HEK293 (cell line): ENCODE measurements around the gene PARK7.
A peak's percentile ranks its signal among the peaks of the same experiment; 100 is the strongest.

Source experiments
- AEBP2 ChIP-seq: fragments of 450-650 bp; formaldehyde crosslinking; IDR thresholded peaks from 2 replicates; pipeline ENCODE4 v1.5.1; 2016; ENCODE audit warnings: missing biosample characterization, missing genetic modification characterization, borderline replicate concordance
- ATF2 ChIP-seq: fragments of 450-650 bp; formaldehyde crosslinking; IDR thresholded peaks from 2 replicates; pipeline ENCODE4 v1.5.1; 2016; ENCODE audit warnings: missing biosample characterization, missing genetic modification characterization, low read depth
- BCL6B ChIP-seq: fragments of 450-650 bp; formaldehyde crosslinking; IDR thresholded peaks from 2 replicates; pipeline ENCODE4 v1.5.1; 2017; ENCODE audit warnings: missing biosample characterization, missing genetic modification characterization
- EGR2 ChIP-seq: fragments of 450-650 bp; formaldehyde crosslinking; IDR thresholded peaks from 2 replicates; pipeline ENCODE4 v1.5.1; 2016; ENCODE audit warnings: low read depth, missing biosample characterization, missing genetic modification characterization
- ELK4 ChIP-seq: IDR thresholded peaks from 2 replicates; pipeline ENCODE4 v1.6.1; 2011; ENCODE audit warnings: mild to moderate bottlenecking, low read depth, low read length, borderline replicate concordance
- GLI2 ChIP-seq: fragments of 450-650 bp; formaldehyde crosslinking; IDR thresholded peaks from 2 replicates; pipeline ENCODE4; 2017; ENCODE audit warnings: missing biosample characterization, missing genetic modification characterization, low read depth, borderline replicate concordance
- MEIS1 ChIP-seq: sonication (generic); formaldehyde crosslinking; IDR thresholded peaks from 2 replicates; pipeline ENCODE4 v1.8.1; 2022; ENCODE audit warnings: missing genetic modification reagents, mild to moderate bottlenecking, borderline replicate concordance
- PRDM1 ChIP-seq: fragments of 450-650 bp; formaldehyde crosslinking; IDR thresholded peaks from 2 replicates; pipeline ENCODE4; 2016; ENCODE audit warnings: missing biosample characterization, missing genetic modification characterization
- ZBTB17 ChIP-seq: fragments of 450-650 bp; formaldehyde crosslinking; IDR thresholded peaks from 2 replicates; pipeline ENCODE4 v1.5.1; 2016; ENCODE audit warnings: missing biosample characterization, missing genetic modification characterization
- ZEB2 ChIP-seq: fragments of 450-650 bp; formaldehyde crosslinking; IDR thresholded peaks from 2 replicates; pipeline ENCODE4 v1.5.1; 2016; ENCODE audit warnings: missing biosample characterization, missing genetic modification characterization
- ZFP37 ChIP-seq: fragments of 450-650 bp; formaldehyde crosslinking; IDR thresholded peaks from 2 replicates; pipeline ENCODE4 v1.5.1; 2016; ENCODE audit warnings: missing biosample characterization, missing genetic modification characterization
- ZNF133 ChIP-seq: fragments of 450-650 bp; formaldehyde crosslinking; IDR thresholded peaks from 2 replicates; pipeline ENCODE4 v1.5.1; 2016; ENCODE audit warnings: missing biosample characterization, missing genetic modification characterization
- ZNF184 ChIP-seq: fragments of 450-650 bp; IDR thresholded peaks from 2 replicates; pipeline ENCODE4 v1.5.1; 2018; ENCODE audit warnings: missing biosample characterization, mild to moderate bottlenecking, missing genetic modification characterization
- ZNF221 ChIP-seq: fragments of 450-650 bp; formaldehyde crosslinking; IDR thresholded peaks from 2 replicates; pipeline ENCODE4 v1.5.1; 2017; ENCODE audit warnings: missing biosample characterization, missing genetic modification characterization, borderline replicate concordance
- ZNF223 ChIP-seq: fragments of 450-650 bp; formaldehyde crosslinking; IDR thresholded peaks from 2 replicates; pipeline ENCODE4 v1.5.1; 2016; ENCODE audit warnings: missing biosample characterization, missing genetic modification characterization
- ZNF266 ChIP-seq: fragments of 450-650 bp; formaldehyde crosslinking; IDR thresholded peaks from 2 replicates; pipeline ENCODE4 v1.5.1; 2016; ENCODE audit warnings: missing biosample characterization, missing genetic modification characterization, low read depth
- ZNF366 ChIP-seq: fragments of 450-650 bp; formaldehyde crosslinking; conservative IDR thresholded peaks from 2 replicates; pipeline ENCODE4 v1.5.1; 2016; ENCODE audit warnings: missing biosample characterization, missing genetic modification characterization
- ZNF529 ChIP-seq: fragments of 450-650 bp; formaldehyde crosslinking; IDR thresholded peaks from 2 replicates; pipeline ENCODE4 v1.5.1; 2017; ENCODE audit warnings: missing genetic modification characterization, missing biosample characterization; ENCODE audit not compliant: insufficient replicate concordance
- ZNF544 ChIP-seq: fragments of 450-650 bp; formaldehyde crosslinking; IDR thresholded peaks from 2 replicates; pipeline ENCODE4 v1.5.0; 2017; ENCODE audit warnings: missing biosample characterization, missing genetic modification characterization
- ZNF555 ChIP-seq: fragments of 450-650 bp; formaldehyde crosslinking; conservative IDR thresholded peaks from 2 replicates; pipeline ENCODE4 v1.5.1; 2017; ENCODE audit warnings: missing biosample characterization, mild to moderate bottlenecking, missing genetic modification characterization, inconsistent platforms
- ZNF560 ChIP-seq: fragments of 450-650 bp; formaldehyde crosslinking; IDR thresholded peaks from 2 replicates; pipeline ENCODE4 v1.5.1; 2017; ENCODE audit warnings: missing biosample characterization, missing genetic modification characterization, borderline replicate concordance
- ZNF561 ChIP-seq: fragments of 450-650 bp; IDR thresholded peaks from 2 replicates; pipeline ENCODE4 v1.5.1; 2018; ENCODE audit warnings: missing biosample characterization, missing genetic modification characterization, borderline replicate concordance
- ZNF600 ChIP-seq: fragments of 450-650 bp; formaldehyde crosslinking; IDR thresholded peaks from 2 replicates; pipeline ENCODE4 v1.5.1; 2016; ENCODE audit warnings: missing biosample characterization, missing genetic modification characterization
- ZNF624 ChIP-seq: fragments of 450-650 bp; formaldehyde crosslinking; IDR thresholded peaks from 2 replicates; pipeline ENCODE4 v1.5.1; 2017; ENCODE audit warnings: missing biosample characterization, missing genetic modification characterization
- ZNF639 ChIP-seq: fragments of 450-650 bp; formaldehyde crosslinking; IDR thresholded peaks from 2 replicates; pipeline ENCODE4 v1.5.1; 2016; ENCODE audit warnings: missing biosample characterization, missing genetic modification characterization
- ZNF747 ChIP-seq: fragments of 450-650 bp; formaldehyde crosslinking; IDR thresholded peaks from 2 replicates; pipeline ENCODE4 v1.5.1; 2016; ENCODE audit warnings: missing biosample characterization, missing genetic modification characterization
- ZNF837 ChIP-seq: fragments of 450-650 bp; formaldehyde crosslinking; IDR thresholded peaks from 2 replicates; pipeline ENCODE4 v1.5.1; 2016; ENCODE audit warnings: missing biosample characterization, missing genetic modification characterization
- ZNF843 ChIP-seq: fragments of 450-650 bp; formaldehyde crosslinking; IDR thresholded peaks from 2 replicates; pipeline ENCODE4 v1.5.1; 2016; ENCODE audit warnings: missing biosample characterization, missing genetic modification characterization
- TF ChIP-seq, protein P1 (sequence below): fragments of 450-650 bp; IDR thresholded peaks from 2 replicates; pipeline ENCODE4 v1.5.1; 2018; ENCODE audit warnings: missing biosample characterization, missing genetic modification characterization
- TF ChIP-seq, protein P2 (sequence below): fragments of 450-650 bp; formaldehyde crosslinking; IDR thresholded peaks from 2 replicates; pipeline ENCODE4 v1.5.1; 2016; ENCODE audit warnings: missing biosample characterization, missing genetic modification characterization

Gene PARK7

GRCh38 chr1:8004803-8005573, 43.5 kb downstream of the PARK7 start (continued):
- no peak for TF ChIP-seq ZNF544 (tag by site-specific recombination)
- no peak for TF ChIP-seq ELK4
- TF ChIP-seq ZNF843: peak; percentile 48; the same call in 1 of the 2 replicates
- TF ChIP-seq BCL6B: no peak
- TF ChIP-seq ZNF747 (tag by site-specific recombination): no peak
- TF ChIP-seq ZFP37 (tag by site-specific recombination): 0 out of 2 replicates have a peak, but pooled peaks have one; percentile 34
- 0 out of 2 replicates have a peak, but pooled peaks have one; percentile 22 for TF ChIP-seq ZNF639 (tag by site-specific recombination)
- TF ChIP-seq MEIS1 (CRISPR knock-in tag): no peak
- 0 out of 2 replicates have a peak, but pooled peaks have one; percentile 49 for TF ChIP-seq ZNF561 (tag by site-specific recombination)
- TF ChIP-seq EGR2 (tag by site-specific recombination): no peak
- no peak for TF ChIP-seq ZNF221 (tag by site-specific recombination)
- TF ChIP-seq PRDM1 (tag by site-specific recombination): no peak
- no peak for TF ChIP-seq ZNF555 (tag by site-specific recombination)
- TF ChIP-seq ZNF837: no peak
- no peak for TF ChIP-seq ZNF624 (tag by site-specific recombination)
- TF ChIP-seq, protein P1, sequence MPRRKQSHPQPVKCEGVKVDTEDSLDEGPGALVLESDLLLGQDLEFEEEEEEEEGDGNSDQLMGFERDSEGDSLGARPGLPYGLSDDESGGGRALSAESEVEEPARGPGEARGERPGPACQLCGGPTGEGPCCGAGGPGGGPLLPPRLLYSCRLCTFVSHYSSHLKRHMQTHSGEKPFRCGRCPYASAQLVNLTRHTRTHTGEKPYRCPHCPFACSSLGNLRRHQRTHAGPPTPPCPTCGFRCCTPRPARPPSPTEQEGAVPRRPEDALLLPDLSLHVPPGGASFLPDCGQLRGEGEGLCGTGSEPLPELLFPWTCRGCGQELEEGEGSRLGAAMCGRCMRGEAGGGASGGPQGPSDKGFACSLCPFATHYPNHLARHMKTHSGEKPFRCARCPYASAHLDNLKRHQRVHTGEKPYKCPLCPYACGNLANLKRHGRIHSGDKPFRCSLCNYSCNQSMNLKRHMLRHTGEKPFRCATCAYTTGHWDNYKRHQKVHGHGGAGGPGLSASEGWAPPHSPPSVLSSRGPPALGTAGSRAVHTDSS (tag by site-specific recombination): no peak
- TF ChIP-seq ZNF223 (tag by site-specific recombination): peak; percentile 76
- peak; percentile 67 for TF ChIP-seq ZBTB17 (tag by site-specific recombination)
- TF ChIP-seq ZNF133 (tag by site-specific recombination): no peak
- TF ChIP-seq AEBP2 (tag by site-specific recombination): no peak
- TF ChIP-seq ZNF560: no peak
- no peak for TF ChIP-seq ZNF266 (tag by site-specific recombination)
- peak; percentile 86 for TF ChIP-seq ZNF600 (tag by site-specific recombination)
- TF ChIP-seq ZNF366: peak; percentile 76
- TF ChIP-seq GLI2 (tag by site-specific recombination): no peak
- TF ChIP-seq, protein P2, sequence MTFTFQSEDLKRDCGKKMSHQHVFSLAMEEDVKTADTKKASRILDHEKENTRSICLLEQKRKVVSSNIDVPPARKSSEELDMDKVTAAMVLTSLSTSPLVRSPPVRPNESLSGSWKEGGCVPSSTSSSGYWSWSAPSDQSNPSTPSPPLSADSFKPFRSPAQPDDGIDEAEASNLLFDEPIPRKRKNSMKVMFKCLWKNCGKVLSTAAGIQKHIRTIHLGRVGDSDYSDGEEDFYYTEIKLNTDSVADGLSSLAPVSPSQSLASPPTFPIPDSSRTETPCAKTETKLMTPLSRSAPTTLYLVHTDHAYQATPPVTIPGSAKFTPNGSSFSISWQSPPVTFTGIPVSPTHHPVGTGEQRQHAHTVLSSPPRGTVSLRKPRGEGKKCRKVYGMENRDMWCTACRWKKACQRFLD (tag by site-specific recombination): no peak
- 0 out of 2 replicates have a peak, but pooled peaks have one; percentile 4 for TF ChIP-seq ATF2 (tag by site-specific recombination)
- TF ChIP-seq ZNF529 (tag by site-specific recombination): no peak
- peak; percentile 56 for TF ChIP-seq ZEB2
- TF ChIP-seq ZNF184 (tag by site-specific recombination): 0 out of 2 replicates have a peak, but pooled peaks have one; percentile 24
